ENCODE data around the gene MAX.

- TF ChIP-seq CTCF (IDR thresholded peaks at IDR 0.05) (no peak), POLR2AphosphoS5 (IDR thresholded peaks at IDR 0.05) (no peak)
Measured at GRCh38 chr14:65098586-65098985, 3.7 kb downstream of the MAX start.
